K562 (cell line): ENCODE data around the gene CSNK1G2. TPM values are rescaled to one million over a fixed set of nuclear protein-coding genes. Genes with fewer than 3 reads are reported as not detected.

Source experiments
- ARID4B ChIP-seq: sonication (generic); formaldehyde crosslinking; IDR thresholded peaks from 2 replicates; pipeline ENCODE4 v1.8.0; 2022; ENCODE audit warnings: mild to moderate bottlenecking, missing genetic modification reagents
- CBX1 ChIP-seq: sonication (generic); IDR thresholded peaks from 2 replicates; pipeline ENCODE4 v1.6.1; 2016; ENCODE audit warnings: antibody characterized with exemption, low read depth, mild to moderate bottlenecking
- MLLT1 ChIP-seq, 2 experiments: fragments of 450-650 bp; IDR thresholded peaks; 2 replicates each; pipeline ENCODE4 v1.6.1; 2016
- NCOA2 ChIP-seq, 2 experiments: fragments of 450-650 bp; IDR thresholded peaks; 2 replicates each; pipeline ENCODE4 v1.6.1; 2018; ENCODE audit warnings: mild to moderate bottlenecking in 2 of 2, moderate library complexity in 1 of 2; ENCODE audit not compliant: partially characterized antibody in 2 of 2
- SMAD1 ChIP-seq: fragments of 150-350 bp; IDR thresholded peaks from 2 replicates; pipeline ENCODE4 v1.6.1; 2014; ENCODE audit warnings: low read length, low read depth; ENCODE audit not compliant: partially characterized antibody
- SMARCE1 ChIP-seq: fragments of 450-650 bp; IDR thresholded peaks from 2 replicates; pipeline ENCODE4 v1.7.1; 2016; ENCODE audit warnings: mild to moderate bottlenecking
- polyA plus RNA-seq, 8 experiments: library from polyadenylated mRNA; depleted of rRNA in 4 of 8; stranded (reverse) in 5 of 8; unstranded in 3 of 8; fragments of >200 nt; fragmentation: Nextera tagmentation in 2 of 8; fragmentation: Illumina TruSeq in 1 of 8; extraction: Ambion mirVana in 2 of 8; extraction: Trizol in 1 of 8; gene quantifications; 2 replicates each; pipeline versions ENCODE4 v1.2.1 to v1.2.3, GENCODE V29; 2011 to 2014; ENCODE audit warnings: inconsistent platforms in 1 of 8, missing spikeins in 1 of 8
- total RNA-seq, 7 experiments: library from RNA; depleted of rRNA in 6 of 7; stranded (reverse); fragments of >200 nt in 6 of 7; fragmentation: Illumina TruSeq in 2 of 7; extraction: Trizol in 2 of 7; gene quantifications; 2 replicates each; pipeline versions ENCODE4 v1.2.1 to v1.2.3, GENCODE V29; 2011 to 2021; ENCODE audit warnings: low replicate concordance in 1 of 7

CSNK1G2 gene
- total and polyA plus RNA-seq, 9 of the 15 experiments (the other 6 are each of a cell fraction or from before 2014, with no cell fraction given) = 0.48 to 119 (median 49.5) TPM

GRCh38 chr19:1938071-1938470, 2.9 kb upstream of the CSNK1G2 start (continued):
- no peak for TF ChIP-seq ARID4B
- TF ChIP-seq NCOA2 (IDR thresholded peaks at IDR 0.05; ENCODE audit: partially characterized antibody in 2 of 2) = no peak
- TF ChIP-seq MLLT1 (IDR thresholded peaks at IDR 0.05) = no peak
- TF ChIP-seq SMAD1 = no peak
- TF ChIP-seq SMARCE1 = no peak
- no peak for TF ChIP-seq CBX1
- TF ChIP-seq, all 486 proteins: peak for 0
